SK-N-SH (cell line): ENCODE data around the gene MTG1.

Experiments
- CTCF ChIP-seq: fragments of 200-600 bp; sonication (generic); IDR thresholded peaks from 2 replicates; pipeline ENCODE4 v1.6.1; 2017; ENCODE audit warnings: antibody characterized with exemption, mild to moderate bottlenecking, moderate library complexity
- EP300 ChIP-seq, 2 experiments: IDR thresholded peaks; 2 replicates each; pipeline versions ENCODE4 v1.4.0 to v1.6.1; 2012; ENCODE audit warnings: borderline replicate concordance in 1 of 2, low read depth in 1 of 2, low read length in 1 of 2
- EZH2phosphoT487 ChIP-seq: fragments of 200-600 bp; sonication (generic); IDR thresholded peaks from 2 replicates; pipeline ENCODE4 v1.6.1; 2017; ENCODE audit warnings: low read depth, mixed run types, mild to moderate bottlenecking, antibody characterized with exemption, moderate library complexity, borderline replicate concordance
- RFX5 ChIP-seq: IDR thresholded peaks from 2 replicates; pipeline ENCODE4 v1.6.1; 2012; ENCODE audit warnings: mild to moderate bottlenecking, improper control_type of control experiment, low read length
- SMC3 ChIP-seq: IDR thresholded peaks from 2 replicates; pipeline ENCODE4 v1.6.1; 2012; ENCODE audit warnings: low read depth, low read length, improper control_type of control experiment
- TF ChIP-seq, protein P1 (sequence below): fragments of 150-350 bp; IDR thresholded peaks from 2 replicates; pipeline ENCODE4 v1.6.1; 2017; ENCODE audit warnings: antibody characterized with exemption, low read length, low read depth, borderline replicate concordance

DNA sequence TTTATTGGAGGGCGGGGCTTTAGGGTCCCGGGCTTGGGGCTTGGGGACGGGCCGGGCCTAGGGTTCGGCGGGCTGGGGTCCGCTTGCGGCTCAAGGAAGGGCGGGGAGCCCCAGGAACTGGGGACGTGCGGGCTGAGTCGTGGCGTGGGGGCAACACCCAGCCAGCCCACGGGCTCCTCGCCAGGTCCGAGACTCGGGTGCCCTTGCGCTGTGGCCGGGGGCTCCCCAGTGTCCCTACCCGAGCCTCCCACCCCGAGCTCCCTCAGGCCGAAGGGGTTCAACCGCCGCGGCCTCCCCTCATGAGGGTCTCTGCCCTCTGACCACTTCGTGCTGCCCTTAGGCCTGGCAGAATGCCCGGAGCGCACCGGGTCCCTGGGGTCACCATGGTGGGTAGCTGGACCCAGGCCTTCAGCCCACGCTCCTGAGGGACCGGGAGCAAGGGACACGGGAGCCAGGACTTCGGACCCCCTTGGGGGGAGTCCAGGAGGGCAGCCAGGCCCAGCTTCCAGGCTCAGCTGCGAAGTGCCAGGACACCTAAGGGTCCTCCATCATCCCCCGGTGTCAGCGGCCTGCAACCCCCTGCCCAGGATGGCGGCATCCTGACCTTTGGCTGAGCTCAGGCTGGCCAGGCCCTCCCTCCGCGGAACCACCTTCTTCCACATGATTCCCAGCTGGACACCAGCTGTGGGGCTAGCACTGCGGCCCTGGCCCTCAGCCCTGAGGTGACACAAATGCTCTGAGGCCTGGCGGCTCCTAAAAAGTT is 35.6 kb upstream of the MTG1 start:
- TF ChIP-seq CTCF, result no peak
- no peak for TF ChIP-seq EP300 (IDR thresholded peaks at IDR 0.05; ENCODE audit: borderline replicate concordance in 1 of 2, low read depth in 1 of 2, low read length in 1 of 2)
- TF ChIP-seq EZH2phosphoT487, result no peak
- TF ChIP-seq SMC3, result no peak
- TF ChIP-seq RFX5, result no peak
- TF ChIP-seq, protein P1, sequence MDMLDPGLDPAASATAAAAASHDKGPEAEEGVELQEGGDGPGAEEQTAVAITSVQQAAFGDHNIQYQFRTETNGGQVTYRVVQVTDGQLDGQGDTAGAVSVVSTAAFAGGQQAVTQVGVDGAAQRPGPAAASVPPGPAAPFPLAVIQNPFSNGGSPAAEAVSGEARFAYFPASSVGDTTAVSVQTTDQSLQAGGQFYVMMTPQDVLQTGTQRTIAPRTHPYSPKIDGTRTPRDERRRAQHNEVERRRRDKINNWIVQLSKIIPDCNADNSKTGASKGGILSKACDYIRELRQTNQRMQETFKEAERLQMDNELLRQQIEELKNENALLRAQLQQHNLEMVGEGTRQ, result no peak
